Measurements from ENCODE around the gene SLC1A1. TPM values are rescaled to one million over a fixed set of nuclear protein-coding genes. Genes with fewer than 3 reads are reported as not detected.

The SLC1A1 gene
- total and polyA plus RNA-seq, 4 donors = 0.33 to 86.0 (median 33.2) TPM

DNA sequence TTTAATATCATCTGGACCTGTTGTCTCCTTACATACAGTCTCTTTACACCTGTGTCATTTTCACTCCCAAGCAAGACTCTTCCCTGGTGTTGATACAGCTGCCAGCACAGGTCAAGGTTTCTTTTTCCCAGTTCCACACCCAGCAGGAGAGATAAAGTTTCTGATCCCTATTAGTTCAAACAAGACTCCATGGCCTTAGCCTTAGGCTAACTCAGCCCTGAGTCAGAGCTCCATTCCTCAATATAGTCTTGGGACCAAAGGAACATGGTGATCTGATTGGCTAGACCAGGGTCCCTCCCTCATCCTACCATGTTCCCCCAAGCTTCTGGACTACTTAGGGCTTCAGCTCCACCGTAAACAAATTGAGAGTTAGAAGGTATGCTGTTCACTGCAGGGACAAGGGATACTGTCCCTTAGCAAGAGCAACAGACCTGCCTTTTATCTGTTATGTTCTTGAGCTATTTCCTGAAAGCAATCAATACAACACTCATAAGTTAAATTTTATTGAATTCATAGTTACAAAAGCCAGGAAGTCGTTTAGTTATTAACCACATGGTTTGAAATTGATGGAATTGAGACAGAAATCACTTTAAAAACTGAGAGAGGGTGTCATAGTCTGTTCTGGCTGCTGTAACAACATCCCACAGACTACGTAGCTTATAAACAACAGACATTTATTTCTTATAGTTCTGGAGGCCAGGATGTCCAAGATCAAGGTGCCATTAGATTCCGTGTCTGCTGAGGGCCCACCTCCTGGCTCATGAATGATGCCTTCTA, 20.5 kb downstream of the SLC1A1 start:
- Histone ChIP-seq H3K36me3 (ENCODE audit: control insufficient read depth in 4 of 4, insufficient read depth in 3 of 4, low read depth in 1 of 4, low read length in 3 of 4) (peaks cover 0 to 4% (median 0%) of the 10 kb centered on the region in 4 donors), H3K4me3 (ENCODE audit: low read depth in 1 of 3, low read length in 3 of 3) (no peak overlapping the region), H3K4me1 (ENCODE audit: control insufficient read depth in 4 of 4, insufficient read depth in 4 of 4, low read length in 3 of 4) (peaks cover 14 to 49% (median 39%) of the 10 kb centered on the region in 4 donors), H3K27ac (ENCODE audit: low read depth in 1 of 2, low read length in 2 of 2) (peak overlapping the region; percentile 60 to 79), H3K9me3 (ENCODE audit: control insufficient read depth in 4 of 4, low read length in 3 of 4) (peaks cover 0 to 2% (median 0%) of the 10 kb centered on the region in 4 donors), H3K27me3 (ENCODE audit: control insufficient read depth in 4 of 4, insufficient read depth in 4 of 4, low read length in 3 of 4) (no peaks in the 10 kb centered on the region), H3K9ac (ENCODE audit: low read depth in 1 of 2, low read length in 2 of 2) (peak overlapping the region in 1 of 2 donors; percentile 12)
- TF ChIP-seq FOXA2 (IDR thresholded peaks at IDR 0.05) (peak; percentile 11), FOXA1 (IDR thresholded peaks at IDR 0.05) (no peak), GABPA (IDR thresholded peaks at IDR 0.05 in 1 of 2, conservative IDR thresholded peaks at IDR 0.05 in 1 of 2) (no peak), RAD21 (IDR thresholded peaks at IDR 0.05) (peak in 1 of 2 donors; percentile 27), TAF1 (conservative IDR thresholded peaks at IDR 0.05) (peak; percentile 66), NR2F2 (IDR thresholded peaks at IDR 0.05) (no peak), HNF4G (IDR thresholded peaks at IDR 0.05) (no peak), JUND (IDR thresholded peaks at IDR 0.05) (peak; percentile 11 to 40), EGR1 (IDR thresholded peaks at IDR 0.05; ENCODE audit: low read depth in 2 of 2) (no peak), HNF4A (conservative IDR thresholded peaks at IDR 0.05) (peak; percentile 53 to 58), YY1 (IDR thresholded peaks at IDR 0.05) (peak; percentile 75), SP1 (IDR thresholded peaks at IDR 0.05) (peak; percentile 51), RXRA (IDR thresholded peaks at IDR 0.05) (peak in 1 of 2 donors; percentile 60)
- TF ChIP-seq, protein P1, sequence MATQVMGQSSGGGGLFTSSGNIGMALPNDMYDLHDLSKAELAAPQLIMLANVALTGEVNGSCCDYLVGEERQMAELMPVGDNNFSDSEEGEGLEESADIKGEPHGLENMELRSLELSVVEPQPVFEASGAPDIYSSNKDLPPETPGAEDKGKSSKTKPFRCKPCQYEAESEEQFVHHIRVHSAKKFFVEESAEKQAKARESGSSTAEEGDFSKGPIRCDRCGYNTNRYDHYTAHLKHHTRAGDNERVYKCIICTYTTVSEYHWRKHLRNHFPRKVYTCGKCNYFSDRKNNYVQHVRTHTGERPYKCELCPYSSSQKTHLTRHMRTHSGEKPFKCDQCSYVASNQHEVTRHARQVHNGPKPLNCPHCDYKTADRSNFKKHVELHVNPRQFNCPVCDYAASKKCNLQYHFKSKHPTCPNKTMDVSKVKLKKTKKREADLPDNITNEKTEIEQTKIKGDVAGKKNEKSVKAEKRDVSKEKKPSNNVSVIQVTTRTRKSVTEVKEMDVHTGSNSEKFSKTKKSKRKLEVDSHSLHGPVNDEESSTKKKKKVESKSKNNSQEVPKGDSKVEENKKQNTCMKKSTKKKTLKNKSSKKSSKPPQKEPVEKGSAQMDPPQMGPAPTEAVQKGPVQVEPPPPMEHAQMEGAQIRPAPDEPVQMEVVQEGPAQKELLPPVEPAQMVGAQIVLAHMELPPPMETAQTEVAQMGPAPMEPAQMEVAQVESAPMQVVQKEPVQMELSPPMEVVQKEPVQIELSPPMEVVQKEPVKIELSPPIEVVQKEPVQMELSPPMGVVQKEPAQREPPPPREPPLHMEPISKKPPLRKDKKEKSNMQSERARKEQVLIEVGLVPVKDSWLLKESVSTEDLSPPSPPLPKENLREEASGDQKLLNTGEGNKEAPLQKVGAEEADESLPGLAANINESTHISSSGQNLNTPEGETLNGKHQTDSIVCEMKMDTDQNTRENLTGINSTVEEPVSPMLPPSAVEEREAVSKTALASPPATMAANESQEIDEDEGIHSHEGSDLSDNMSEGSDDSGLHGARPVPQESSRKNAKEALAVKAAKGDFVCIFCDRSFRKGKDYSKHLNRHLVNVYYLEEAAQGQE (IDR thresholded peaks at IDR 0.05) = peak; percentile 50
- TF ChIP-seq, protein P2, sequence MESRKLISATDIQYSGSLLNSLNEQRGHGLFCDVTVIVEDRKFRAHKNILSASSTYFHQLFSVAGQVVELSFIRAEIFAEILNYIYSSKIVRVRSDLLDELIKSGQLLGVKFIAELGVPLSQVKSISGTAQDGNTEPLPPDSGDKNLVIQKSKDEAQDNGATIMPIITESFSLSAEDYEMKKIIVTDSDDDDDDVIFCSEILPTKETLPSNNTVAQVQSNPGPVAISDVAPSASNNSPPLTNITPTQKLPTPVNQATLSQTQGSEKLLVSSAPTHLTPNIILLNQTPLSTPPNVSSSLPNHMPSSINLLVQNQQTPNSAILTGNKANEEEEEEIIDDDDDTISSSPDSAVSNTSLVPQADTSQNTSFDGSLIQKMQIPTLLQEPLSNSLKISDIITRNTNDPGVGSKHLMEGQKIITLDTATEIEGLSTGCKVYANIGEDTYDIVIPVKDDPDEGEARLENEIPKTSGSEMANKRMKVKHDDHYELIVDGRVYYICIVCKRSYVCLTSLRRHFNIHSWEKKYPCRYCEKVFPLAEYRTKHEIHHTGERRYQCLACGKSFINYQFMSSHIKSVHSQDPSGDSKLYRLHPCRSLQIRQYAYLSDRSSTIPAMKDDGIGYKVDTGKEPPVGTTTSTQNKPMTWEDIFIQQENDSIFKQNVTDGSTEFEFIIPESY (IDR thresholded peaks at IDR 0.05) = no peak
- TF ChIP-seq, protein P3, sequence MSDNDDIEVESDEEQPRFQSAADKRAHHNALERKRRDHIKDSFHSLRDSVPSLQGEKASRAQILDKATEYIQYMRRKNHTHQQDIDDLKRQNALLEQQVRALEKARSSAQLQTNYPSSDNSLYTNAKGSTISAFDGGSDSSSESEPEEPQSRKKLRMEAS (IDR thresholded peaks at IDR 0.05) = peak; percentile 52
- TF ChIP-seq, protein P4, sequence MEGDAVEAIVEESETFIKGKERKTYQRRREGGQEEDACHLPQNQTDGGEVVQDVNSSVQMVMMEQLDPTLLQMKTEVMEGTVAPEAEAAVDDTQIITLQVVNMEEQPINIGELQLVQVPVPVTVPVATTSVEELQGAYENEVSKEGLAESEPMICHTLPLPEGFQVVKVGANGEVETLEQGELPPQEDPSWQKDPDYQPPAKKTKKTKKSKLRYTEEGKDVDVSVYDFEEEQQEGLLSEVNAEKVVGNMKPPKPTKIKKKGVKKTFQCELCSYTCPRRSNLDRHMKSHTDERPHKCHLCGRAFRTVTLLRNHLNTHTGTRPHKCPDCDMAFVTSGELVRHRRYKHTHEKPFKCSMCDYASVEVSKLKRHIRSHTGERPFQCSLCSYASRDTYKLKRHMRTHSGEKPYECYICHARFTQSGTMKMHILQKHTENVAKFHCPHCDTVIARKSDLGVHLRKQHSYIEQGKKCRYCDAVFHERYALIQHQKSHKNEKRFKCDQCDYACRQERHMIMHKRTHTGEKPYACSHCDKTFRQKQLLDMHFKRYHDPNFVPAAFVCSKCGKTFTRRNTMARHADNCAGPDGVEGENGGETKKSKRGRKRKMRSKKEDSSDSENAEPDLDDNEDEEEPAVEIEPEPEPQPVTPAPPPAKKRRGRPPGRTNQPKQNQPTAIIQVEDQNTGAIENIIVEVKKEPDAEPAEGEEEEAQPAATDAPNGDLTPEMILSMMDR (IDR thresholded peaks at IDR 0.05; ENCODE audit: low read depth, low read length, missing input control) = no peak
- TF ChIP-seq, protein P5, sequence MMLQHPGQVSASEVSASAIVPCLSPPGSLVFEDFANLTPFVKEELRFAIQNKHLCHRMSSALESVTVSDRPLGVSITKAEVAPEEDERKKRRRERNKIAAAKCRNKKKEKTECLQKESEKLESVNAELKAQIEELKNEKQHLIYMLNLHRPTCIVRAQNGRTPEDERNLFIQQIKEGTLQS (IDR thresholded peaks at IDR 0.05) = no peak
- 39% methylated on average over 4 of the region's 4 CpGs for WGBS
- no peak for DNase-seq (ENCODE audit: low spot score)
